ENCODE data around the gene MAPK1.

Gene MAPK1

GRCh38 chr22:21738966-21739365 is 128.5 kb downstream of the MAPK1 start:
- no peak for DNase-seq (ENCODE audit: low read depth, low spot score)
- TF ChIP-seq EZH2 (IDR thresholded peaks at IDR 0.05) (no peak), FOXP2 (optimal IDR thresholded peaks at IDR 0.05; ENCODE audit: control extremely low read depth, extremely low read length, insufficient read depth) (no peak), POLR2AphosphoS5 (IDR thresholded peaks at IDR 0.05; ENCODE audit: borderline replicate concordance, low read depth, low read length) (no peak)
- H3K4me3 ChIP-seq = no peak overlapping the region
- no peaks in the 10 kb centered on the region for H3K9me3 ChIP-seq (ENCODE audit: low read depth, low read length)
- H3K27ac ChIP-seq = no peak overlapping the region
- no peaks in the 10 kb centered on the region for H3K36me3 ChIP-seq (ENCODE audit: insufficient read depth, low read length)
- H3K9ac ChIP-seq (ENCODE audit: insufficient read length) = no peak overlapping the region

DNA sequence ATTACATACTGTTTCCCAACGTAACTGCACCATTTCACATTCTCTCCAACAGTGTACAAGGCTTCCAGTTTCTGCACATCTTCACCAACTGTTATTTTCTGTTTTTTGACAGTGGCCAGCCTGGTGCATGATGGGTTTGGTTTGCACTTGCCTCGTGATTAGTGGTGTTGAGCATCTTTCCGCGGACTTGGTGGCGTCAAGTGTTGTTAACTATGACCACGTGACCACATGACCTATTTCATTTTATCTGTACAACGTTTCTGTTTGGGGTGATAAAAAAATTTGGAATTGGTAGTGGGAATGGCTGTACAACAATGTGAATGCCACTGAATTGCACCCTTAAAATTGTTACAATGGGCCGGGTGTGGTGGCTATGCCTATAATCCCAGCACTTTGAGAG is 129.4 kb downstream of the MAPK1 start:
- no peak overlapping the region for H3K9ac ChIP-seq (ENCODE audit: insufficient read length)
- H3K4me3 ChIP-seq = no peak overlapping the region
- no peak for TF ChIP-seq FOXP2 (optimal IDR thresholded peaks at IDR 0.05; ENCODE audit: control extremely low read depth, extremely low read length, insufficient read depth)
- no peak for TF ChIP-seq POLR2AphosphoS5 (IDR thresholded peaks at IDR 0.05; ENCODE audit: borderline replicate concordance, low read depth, low read length)
- TF ChIP-seq EZH2 (IDR thresholded peaks at IDR 0.05) = no peak
- DNase-seq (ENCODE audit: low read depth, low spot score) = no peak
- no peak overlapping the region for H3K27ac ChIP-seq
- H3K36me3 ChIP-seq (ENCODE audit: insufficient read depth, low read length) = no peaks in the 10 kb centered on the region
- H3K9me3 ChIP-seq (ENCODE audit: low read depth, low read length) = no peaks in the 10 kb centered on the region

GRCh38 chr22:21736948-21737347 is 130.5 kb downstream of the MAPK1 start:
- Histone ChIP-seq H3K27ac (no peak overlapping the region), H3K9me3 (ENCODE audit: low read depth, low read length) (no peaks in the 10 kb centered on the region), H3K4me3 (no peak overlapping the region), H3K36me3 (ENCODE audit: insufficient read depth, low read length) (no peaks in the 10 kb centered on the region), H3K9ac (ENCODE audit: insufficient read length) (no peak overlapping the region)
- no peak for TF ChIP-seq EZH2 (IDR thresholded peaks at IDR 0.05)
- TF ChIP-seq FOXP2 (optimal IDR thresholded peaks at IDR 0.05; ENCODE audit: control extremely low read depth, extremely low read length, insufficient read depth) = no peak
- TF ChIP-seq POLR2AphosphoS5 (IDR thresholded peaks at IDR 0.05; ENCODE audit: borderline replicate concordance, low read depth, low read length) = no peak
- no peak for DNase-seq (ENCODE audit: low read depth, low spot score)

DNA sequence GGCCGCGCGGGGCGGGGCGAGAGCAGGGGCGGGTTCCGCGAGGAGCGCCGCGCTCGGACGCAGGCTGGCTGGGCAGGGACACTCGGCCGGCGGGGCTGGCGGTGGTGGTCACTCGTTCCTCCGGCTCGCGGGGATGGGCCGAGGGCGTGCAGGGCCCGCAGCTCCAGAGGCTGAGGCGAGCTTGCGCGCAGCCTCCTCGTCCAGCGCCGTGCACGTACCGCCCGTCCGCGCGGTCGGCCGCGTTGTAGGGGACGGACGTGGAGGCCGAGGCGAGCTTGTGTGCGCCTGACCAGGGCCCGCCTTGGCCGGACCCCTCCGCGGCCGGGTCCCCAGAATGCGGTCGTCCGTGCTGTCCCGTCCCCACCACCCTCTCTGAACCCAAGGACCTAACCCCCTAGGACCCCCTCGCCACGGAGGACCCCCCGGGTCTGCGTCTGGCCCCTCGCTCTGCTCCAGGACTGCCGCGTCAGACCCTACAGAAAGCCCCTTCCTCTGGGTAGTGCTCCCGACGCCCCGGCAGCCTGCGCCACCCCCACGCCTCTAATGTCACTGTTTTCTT is 131.3 kb downstream of the MAPK1 start:
- Histone ChIP-seq H3K27ac (no peak overlapping the region), H3K9ac (ENCODE audit: insufficient read length) (no peak overlapping the region), H3K4me3 (no peak overlapping the region), H3K36me3 (ENCODE audit: insufficient read depth, low read length) (no peaks in the 10 kb centered on the region), H3K9me3 (ENCODE audit: low read depth, low read length) (no peaks in the 10 kb centered on the region)
- no peak for TF ChIP-seq EZH2 (IDR thresholded peaks at IDR 0.05)
- no peak for TF ChIP-seq POLR2AphosphoS5 (IDR thresholded peaks at IDR 0.05; ENCODE audit: borderline replicate concordance, low read depth, low read length)
- no peak for TF ChIP-seq FOXP2 (optimal IDR thresholded peaks at IDR 0.05; ENCODE audit: control extremely low read depth, extremely low read length, insufficient read depth)
- no peak for DNase-seq (ENCODE audit: low read depth, low spot score)

GRCh38 chr22:21735200-21736083 is 132.0 kb downstream of the MAPK1 start, which contains the start of gene YPEL1:
Gene YPEL1, minus strand, starts transcription at chr22:21735794. Its CDS starts 25,050 bp downstream, at chr22:21710744.
- no peak for DNase-seq (ENCODE audit: low read depth, low spot score)
- no peak for TF ChIP-seq FOXP2 (optimal IDR thresholded peaks at IDR 0.05; ENCODE audit: control extremely low read depth, extremely low read length, insufficient read depth)
- peak; percentile 50; the same call in 1 of the 2 replicates for TF ChIP-seq POLR2AphosphoS5 (IDR thresholded peaks at IDR 0.05; ENCODE audit: borderline replicate concordance, low read depth, low read length)
- H3K4me3 ChIP-seq = peak within 1 kb of the TSS; percentile 93
- H3K36me3 ChIP-seq (ENCODE audit: insufficient read depth, low read length) = no peaks in the 10 kb centered on the region
- H3K9me3 ChIP-seq (ENCODE audit: low read depth, low read length) = no peaks in the 10 kb centered on the region
- peak within 1 kb of the TSS; percentile 86 for H3K9ac ChIP-seq (ENCODE audit: insufficient read length)
- no peak within 1 kb of the TSS for H3K27ac ChIP-seq

GRCh38 chr22:21734540-21735199 is 132.8 kb downstream of the MAPK1 start:
- peak overlapping the region; percentile 86 for H3K9ac ChIP-seq (ENCODE audit: insufficient read length)
- no peaks in the 10 kb centered on the region for H3K9me3 ChIP-seq (ENCODE audit: low read depth, low read length)
- DNase-seq (ENCODE audit: low read depth, low spot score) = no peak
- no peak overlapping the region for H3K27ac ChIP-seq
- no peaks in the 10 kb centered on the region for H3K36me3 ChIP-seq (ENCODE audit: insufficient read depth, low read length)
- peak overlapping the region; percentile 93 for H3K4me3 ChIP-seq
- TF ChIP-seq POLR2AphosphoS5 (IDR thresholded peaks at IDR 0.05; ENCODE audit: borderline replicate concordance, low read depth, low read length) (no peak), EZH2 (IDR thresholded peaks at IDR 0.05) (no peak), FOXP2 (optimal IDR thresholded peaks at IDR 0.05; ENCODE audit: control extremely low read depth, extremely low read length, insufficient read depth) (no peak)

DNA sequence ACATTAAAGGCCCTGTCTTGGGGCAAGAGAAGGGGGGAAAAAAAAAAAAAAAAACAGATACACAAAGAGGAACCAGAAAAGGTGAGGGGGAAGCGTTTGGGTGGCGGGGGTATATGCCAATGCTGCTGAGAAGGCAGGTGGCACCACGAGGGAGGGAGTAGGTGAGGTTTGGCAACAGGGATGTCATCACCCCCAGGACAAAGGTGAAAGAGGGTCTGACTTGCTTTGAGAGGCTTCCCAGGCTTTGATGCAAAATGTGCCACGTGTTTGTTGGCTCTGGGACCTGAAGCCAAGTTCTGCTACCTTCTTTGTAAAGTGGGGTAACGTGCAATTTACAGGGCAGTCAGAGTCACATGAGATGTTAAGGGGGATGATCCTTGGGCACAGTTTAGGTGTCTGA is 135.9 kb downstream of the MAPK1 start:
- no peak overlapping the region for H3K4me3 ChIP-seq
- H3K27ac ChIP-seq = no peak overlapping the region
- no peak for DNase-seq (ENCODE audit: low read depth, low spot score)
- no peaks in the 10 kb centered on the region for H3K9me3 ChIP-seq (ENCODE audit: low read depth, low read length)
- no peaks in the 10 kb centered on the region for H3K36me3 ChIP-seq (ENCODE audit: insufficient read depth, low read length)
- TF ChIP-seq FOXP2 (optimal IDR thresholded peaks at IDR 0.05; ENCODE audit: control extremely low read depth, extremely low read length, insufficient read depth) = no peak
- TF ChIP-seq POLR2AphosphoS5 (IDR thresholded peaks at IDR 0.05; ENCODE audit: borderline replicate concordance, low read depth, low read length) = no peak
- TF ChIP-seq EZH2 (IDR thresholded peaks at IDR 0.05) = no peak
- H3K9ac ChIP-seq (ENCODE audit: insufficient read length) = no peak overlapping the region

Data from SK-N-MC (cell line).